SK-MEL-5 (cell line): ENCODE results near the gene TMEM98. TPM values are rescaled to one million over a fixed set of nuclear protein-coding genes. Genes with fewer than 3 reads are reported as not detected.
"Not testable (repeated sequence)": the region's sequence is repeated elsewhere in the genome, so short reads cannot be mapped to it uniquely, and the experiment has no call there.

Experiments
- DNase-seq: peaks from one replicate; pipeline ENCODE4 v3.0.0-alpha.2; 2016; ENCODE audit warnings: low read depth, low spot score
- in situ Hi-C: cut with HindIII; loops from 2 replicates; pipeline ENCODE4 v1.10.0; 2016; ENCODE audit warnings: low sequenced_read_pairs, high pct_unique_total_duplicates, low pct_unique_long_range_greater_than_20kb
- total RNA-seq: library from RNA; depleted of rRNA; stranded (reverse); fragments of >200 nt; shearing (Covaris generic); gene quantifications from 2 replicates; pipeline ENCODE4 v1.2.3, GENCODE V29; 2014

The TMEM98 gene
- total RNA-seq, 1 experiment from 2014 or later: 86.1 TPM

DNA sequence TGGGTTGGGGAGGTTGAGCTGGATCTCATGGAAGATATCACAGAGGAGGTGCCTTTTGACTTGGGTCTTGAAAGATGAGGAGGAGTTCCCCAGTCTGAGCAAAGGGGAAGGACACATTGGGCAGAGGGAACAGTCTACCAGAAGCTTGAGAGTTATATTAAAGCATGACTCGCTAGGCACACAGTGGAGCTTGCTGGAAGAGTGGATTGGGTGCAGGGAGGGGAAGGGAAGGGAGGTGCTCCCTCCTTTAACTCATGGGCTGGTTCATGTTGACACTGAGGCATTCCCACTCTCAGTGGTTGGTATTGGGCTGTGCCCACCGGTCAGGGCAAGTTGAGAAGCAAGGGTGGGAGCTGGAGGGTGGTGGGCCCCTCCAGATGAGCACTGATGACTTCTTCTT, 5.9 kb downstream of the TMEM98 start:
- in situ Hi-C loops: no loop called here
- no peak for DNase-seq

DNA sequence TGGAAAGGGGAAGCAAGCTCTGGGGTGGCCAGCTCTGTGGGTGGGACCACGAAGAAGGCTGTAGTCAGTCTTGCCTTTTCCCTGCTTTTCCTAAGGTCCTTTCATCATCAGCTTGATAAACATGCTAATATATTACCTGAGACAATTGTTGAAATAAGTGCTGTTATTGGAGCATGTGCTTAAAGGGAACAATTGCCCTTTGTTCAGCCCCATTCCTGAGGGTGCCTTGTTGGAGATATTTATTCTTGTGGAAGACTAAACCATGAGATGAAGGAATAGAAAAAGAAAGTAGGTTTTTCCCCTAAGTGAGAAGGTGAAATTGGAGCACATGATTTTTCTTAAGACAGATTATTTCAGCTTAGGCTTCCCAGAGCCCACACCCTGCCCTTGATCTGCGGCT, 7.8 kb downstream of the TMEM98 start:
- DNase-seq: no peak

DNA sequence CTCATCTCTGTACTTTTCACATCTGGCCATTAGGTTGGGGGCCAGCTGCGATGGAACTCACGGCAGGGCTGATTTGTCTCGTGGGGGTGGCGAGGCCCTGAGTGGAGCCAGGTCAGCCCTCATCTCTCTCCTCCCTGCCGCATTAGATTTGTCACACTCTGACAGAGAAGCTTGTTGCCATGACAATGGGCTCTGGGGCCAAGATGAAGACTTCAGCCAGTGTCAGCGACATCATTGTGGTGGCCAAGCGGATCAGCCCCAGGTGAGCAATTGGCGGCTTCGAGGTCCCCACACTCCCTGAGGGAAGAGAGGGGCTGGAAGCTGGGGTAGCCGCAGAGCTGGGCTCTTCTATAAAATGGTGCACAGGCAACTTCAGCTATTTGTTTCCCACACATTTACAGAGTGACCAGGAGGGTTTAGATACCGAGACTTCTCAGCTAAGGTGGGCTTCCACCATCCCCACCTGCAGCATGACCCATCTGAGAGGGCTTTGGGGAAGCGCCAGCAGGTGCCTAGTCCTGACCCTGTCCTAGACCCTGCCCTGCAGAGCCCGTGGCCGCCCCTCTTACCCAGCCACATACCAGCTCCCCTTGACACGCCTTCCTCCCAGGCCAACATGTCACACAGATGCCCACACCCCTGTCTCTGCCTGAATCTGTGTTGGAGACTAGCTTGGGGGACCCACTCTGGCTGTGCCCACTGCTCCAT, 8.4 kb downstream of the TMEM98 start:
- in situ Hi-C loops: no loop called here
- DNase-seq: no peak

More for the DNA sequence above, 7.8 kb downstream of the TMEM98 start:
- in situ Hi-C loops: no loop called here

DNA sequence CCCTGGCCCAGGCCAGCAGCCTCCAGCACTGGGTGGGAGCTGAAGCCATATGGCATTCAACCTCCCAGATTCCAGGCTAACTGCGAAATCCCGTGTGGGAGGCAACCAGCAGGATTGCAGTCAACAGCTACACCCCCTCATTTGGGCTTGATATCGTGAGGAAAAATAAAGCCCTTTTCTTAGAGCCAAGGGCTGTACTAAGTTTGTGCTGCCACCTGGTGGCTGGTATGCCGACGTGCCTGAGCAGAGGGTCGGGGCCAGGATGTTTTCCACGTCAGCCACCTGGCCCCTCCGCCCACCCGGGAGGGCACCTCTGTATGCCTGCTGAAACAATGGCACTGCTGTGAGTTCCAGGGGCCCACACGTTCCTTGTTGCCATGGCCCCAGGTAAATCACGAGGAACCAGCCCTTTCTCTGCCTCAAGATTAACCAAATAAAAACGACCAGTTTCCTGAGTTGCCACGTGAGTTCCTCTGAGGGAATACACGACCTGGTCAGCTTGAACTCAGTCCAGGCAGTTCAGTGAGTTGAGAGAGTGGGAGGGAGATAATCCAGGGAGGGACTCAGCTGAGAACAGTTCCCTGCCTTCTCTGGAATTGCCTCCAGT, 9.0 kb downstream of the TMEM98 start:
- peak; percentile 74 for DNase-seq
- in situ Hi-C loops: no loop called here

DNA sequence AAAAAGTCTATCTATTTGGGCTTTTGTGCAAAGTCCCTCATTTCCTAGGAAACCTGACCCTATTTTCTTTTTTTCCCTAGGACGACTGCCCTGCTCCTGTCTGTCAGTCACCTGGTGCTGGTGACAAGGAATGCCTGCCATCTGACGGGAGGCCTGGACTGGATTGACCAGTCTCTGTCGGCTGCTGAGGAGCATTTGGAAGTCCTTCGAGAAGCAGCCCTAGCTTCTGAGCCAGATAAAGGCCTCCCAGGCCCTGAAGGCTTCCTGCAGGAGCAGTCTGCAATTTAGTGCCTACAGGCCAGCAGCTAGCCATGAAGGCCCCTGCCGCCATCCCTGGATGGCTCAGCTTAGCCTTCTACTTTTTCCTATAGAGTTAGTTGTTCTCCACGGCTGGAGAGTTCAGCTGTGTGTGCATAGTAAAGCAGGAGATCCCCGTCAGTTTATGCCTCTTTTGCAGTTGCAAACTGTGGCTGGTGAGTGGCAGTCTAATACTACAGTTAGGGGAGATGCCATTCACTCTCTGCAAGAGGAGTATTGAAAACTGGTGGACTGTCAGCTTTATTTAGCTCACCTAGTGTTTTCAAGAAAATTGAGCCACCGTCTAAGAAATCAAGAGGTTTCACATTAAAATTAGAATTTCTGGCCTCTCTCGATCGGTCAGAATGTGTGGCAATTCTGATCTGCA, 12.9 kb downstream of the TMEM98 start:
- no peak for DNase-seq
- in situ Hi-C loops: no loop called here

DNA sequence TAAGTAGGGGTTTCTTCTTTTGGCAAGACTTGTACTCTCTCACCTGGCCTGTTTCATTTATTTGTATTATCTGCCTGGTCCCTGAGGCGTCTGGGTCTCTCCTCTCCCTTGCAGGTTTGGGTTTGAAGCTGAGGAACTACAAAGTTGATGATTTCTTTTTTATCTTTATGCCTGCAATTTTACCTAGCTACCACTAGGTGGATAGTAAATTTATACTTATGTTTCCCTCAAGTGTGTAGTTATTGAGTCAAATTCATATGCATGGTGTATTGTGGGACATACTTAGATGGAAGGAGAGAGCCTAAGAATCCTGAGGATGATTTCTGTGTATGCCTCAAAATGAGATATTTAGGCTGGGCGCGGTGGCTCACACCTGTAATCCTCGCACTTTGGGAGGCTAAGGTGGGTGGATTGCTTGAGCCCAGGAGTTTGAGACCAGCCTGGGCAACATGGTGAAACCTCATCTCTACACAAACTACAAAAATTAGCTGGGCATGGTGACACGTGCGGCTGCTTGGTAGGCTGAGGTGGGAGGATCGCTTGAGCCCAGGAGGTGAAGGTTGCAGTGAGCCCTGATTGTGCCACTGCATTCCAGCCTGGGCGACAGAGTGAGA, 13.6 kb downstream of the TMEM98 start:
- no peak for DNase-seq
- in situ Hi-C loops: no loop called here

DNA sequence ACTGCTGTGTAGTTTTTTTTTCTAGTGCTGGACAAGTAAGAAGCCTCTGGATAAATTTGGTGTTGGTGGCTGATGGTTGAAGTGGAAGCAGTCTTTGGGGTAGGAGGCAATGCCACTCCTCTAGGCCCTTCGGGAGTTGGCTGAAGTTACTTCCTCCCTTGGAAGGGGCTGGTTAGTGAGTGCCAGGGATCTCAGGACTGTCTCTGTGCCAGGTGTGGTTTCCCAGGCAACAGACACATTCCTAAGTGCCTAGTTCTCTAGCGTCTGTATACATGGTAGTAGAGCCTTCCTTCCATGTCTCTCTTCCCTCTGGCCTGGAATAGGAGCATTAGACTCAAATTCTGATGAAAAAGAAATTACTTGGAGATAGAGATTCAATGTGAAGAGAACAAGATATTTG, 15.3 kb downstream of the TMEM98 start:
- DNase-seq: no peak
- in situ Hi-C loops: no loop called here

DNA sequence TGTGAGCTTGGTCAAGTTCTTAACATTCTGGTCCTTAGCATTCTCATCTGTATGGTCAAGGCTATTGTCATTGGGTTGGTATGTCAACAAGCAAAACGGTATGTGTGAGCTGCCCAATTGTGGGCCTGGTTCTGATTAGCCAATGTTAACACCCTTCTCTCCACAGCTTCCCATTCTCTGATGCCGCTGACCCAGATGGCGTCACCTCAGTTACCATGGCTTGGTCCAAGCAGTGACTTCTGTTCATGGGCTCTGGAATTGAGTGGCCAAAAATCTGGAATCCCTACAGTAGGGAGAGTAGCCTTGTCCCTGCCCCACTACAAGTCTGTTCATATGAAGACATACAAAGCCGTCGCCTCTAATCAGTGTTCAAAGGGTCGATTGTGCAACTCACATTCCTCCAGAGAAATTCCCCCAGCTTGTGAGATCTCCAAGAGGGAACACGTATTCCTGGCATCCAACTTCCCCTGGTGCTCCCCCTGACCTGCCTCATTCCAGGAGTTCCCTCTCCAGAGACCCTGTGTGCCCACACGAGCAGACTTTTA, 15.8 kb downstream of the TMEM98 start:
- DNase-seq: no peak
- in situ Hi-C loops: no loop called here

DNA sequence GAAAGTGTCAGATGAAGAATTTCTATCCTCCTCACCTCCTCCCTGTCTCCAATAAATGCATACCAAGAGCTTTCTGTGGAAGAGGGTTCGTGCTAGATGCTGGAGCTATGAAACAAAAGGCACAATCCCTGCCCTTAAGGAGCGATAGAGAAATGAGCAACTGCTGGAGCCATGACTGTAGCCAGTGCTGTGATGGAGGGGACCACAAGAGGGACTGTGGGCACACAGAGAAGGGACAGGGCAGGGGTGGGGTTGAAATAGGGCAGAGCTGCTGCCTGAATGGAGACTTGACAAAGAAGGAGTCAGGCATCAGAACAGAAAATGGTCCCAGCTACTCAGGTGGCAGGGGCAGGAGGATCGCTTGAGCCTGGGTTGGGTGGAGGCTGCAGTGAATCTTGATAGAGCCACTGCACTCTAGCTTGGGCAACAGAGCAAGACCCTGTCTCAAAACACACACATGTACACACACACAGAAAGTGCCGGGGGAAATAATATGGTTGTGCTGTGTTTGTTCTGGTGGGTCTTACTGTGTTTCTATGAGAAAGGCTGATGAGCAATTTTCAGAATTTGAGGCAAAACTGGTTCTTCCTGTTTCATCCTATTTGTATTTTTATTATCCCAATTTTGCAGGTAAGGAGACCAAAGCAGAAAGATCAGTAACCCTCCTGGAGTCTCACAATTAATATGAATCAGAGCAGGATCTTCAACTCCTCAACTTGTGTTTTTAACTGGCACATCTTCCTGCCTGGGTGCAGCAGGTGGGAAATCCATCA, 16.5 kb downstream of the TMEM98 start:
- DNase-seq: no peak
- in situ Hi-C loops: no loop called here

DNA sequence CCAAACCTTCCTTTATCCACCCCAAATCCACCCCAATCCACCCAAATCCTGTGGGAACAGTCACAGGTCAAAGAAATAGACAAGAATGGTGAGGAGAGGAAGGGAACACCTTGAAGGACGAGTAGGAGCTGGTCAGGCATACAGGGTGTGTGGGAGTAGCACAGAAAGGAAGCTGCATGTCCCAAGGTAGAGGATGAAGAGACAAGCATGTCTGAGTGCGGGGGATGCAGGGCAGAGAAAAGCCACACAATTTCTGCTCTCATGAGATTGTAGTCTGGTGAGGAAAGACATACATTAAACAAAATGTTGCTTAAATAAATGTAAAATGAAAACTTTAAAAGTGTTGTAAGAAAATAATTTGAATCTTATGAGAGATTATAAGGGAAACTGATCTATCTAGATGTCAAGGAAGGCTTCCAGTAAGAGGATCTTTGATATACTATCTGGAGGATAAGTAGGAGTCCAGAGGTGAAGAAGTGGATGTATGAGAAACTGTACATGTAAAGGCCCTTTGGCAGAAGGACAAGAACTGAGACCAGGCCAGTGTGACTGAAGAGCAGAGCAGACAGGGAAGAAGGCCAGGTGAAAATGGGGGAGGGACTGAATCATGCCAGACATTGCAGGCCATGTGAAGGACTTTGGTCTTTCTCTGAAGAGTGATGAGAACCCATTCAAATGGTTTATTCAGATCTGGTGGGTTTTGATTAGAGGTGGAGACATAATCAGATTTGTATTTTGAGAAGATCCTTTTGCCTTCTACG, 18.6 kb downstream of the TMEM98 start:
- in situ Hi-C loops: no loop called here
- DNase-seq: no peak

DNA sequence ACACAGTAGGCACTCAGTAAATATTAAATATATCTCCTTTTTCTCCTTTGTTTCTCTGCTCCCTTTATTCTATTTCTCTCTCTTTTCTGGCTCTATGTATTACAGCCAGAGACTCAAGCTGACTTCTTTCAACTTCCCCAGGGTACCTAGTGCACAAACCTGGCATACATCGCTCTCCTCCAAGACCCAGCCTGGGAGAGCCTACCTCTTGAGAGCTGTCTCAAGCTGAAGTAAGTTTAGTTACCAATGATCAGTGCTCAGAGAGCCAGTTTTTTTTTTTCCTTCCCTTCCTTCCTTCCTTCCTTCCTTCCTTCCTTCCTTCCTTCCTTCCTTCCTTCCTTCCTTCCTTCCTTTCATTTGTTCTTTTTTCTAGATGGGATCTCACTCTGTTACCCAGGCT, 19.8 kb downstream of the TMEM98 start:
- no peak for DNase-seq
- in situ Hi-C loops: no loop called here

DNA sequence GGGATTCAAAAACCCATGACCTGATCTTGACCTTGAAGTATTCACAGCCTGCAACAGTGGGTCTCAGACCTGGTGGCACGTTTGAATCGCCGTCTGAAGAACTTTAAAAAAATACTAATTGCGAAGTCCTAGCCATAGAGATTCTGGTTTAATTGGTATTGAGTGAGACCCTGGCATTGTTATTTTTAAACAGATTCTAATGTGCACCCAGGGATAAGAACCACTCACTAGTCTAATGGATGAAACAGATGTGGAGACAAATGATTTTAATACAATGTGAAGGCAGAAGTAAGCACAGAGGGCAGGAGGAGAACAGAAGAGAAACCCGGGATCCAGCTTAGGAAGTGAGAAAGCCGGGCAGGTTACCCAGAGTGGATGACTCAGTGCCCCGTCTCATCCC, 21.2 kb downstream of the TMEM98 start:
- DNase-seq: no peak
- in situ Hi-C loops: no loop called here

DNA sequence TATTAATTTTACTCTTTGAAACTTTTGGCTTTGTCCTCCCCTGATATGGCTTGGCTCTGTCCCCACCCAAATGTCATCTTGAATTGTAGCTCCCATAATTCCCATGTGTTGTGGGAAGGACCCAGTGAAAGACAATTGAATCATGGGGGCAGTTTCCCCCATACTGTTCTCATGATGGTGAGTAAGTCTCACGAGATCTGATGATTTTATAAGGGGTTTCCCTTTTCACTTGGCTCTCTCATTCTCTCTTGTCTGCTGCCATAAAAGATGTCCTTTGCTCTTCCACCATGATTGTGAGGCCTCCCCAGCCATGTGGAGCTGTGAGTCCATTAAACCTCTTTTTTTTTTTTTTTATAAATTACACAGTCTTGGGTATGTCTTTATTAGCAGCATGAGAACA, 24.5 kb downstream of the TMEM98 start:
- peak; percentile 20 for DNase-seq
- in situ Hi-C loops: not testable (repeated sequence)

DNA sequence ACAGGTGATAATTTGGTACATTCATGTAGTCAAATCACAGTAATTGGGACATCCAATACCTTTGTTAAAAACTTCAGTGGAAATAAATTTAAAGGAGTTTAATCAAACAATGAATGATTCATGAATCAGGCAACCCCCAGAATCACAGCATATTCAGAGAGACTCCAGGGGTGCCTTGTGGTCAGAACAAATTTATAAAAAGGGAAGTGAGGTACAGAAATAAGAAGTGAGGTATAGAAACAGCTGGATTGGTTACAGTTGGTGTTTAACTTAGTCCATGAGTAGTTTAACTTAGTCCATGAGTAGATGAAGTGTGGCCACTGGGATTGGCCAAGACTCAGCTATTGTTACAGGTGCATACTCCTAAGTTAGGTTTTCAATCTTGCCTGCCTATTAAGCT, 25.1 kb downstream of the TMEM98 start:
- in situ Hi-C loops: no loop called here
- DNase-seq: no peak

DNA sequence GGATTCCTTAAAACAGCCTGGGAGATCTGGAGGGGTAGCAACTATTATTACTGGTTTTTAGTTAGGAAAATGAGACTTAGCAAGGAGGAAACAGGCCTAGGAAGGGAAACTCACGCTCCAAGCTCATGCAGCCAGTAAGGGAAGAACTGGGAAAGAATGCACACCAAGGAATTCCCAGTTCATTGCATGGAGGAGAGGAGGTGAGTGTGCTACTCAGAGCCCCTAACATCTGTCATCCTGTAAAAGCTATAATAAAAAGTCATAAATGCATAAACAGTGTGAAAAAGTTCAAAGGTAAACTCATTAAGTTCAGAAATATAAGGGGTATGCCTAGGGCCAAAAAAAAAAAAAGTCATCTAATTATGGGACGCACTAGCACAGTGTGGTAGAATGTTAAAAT, 25.9 kb downstream of the TMEM98 start:
- no peak for DNase-seq
- in situ Hi-C loops: no loop called here

DNA sequence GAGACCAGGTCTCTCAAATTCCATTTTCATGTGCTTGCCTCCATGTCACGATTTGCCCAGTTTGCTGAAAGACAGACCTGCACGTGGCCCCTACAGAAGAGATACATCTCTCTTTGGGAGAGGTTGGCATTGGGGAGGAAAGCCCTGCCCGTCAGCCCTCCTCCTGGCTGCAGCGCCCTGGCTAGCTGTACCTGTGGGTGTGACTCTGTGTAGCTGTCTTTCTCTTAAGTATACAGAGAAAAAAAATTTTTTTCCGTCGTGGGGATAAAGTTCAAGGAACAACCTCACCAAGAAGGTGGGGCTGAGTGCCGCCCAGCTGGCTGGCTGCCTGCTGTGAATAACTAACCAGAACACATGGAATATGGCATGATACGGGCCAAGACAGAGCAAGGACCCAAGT, 26.5 kb downstream of the TMEM98 start:
- in situ Hi-C loops: no loop called here

DNA sequence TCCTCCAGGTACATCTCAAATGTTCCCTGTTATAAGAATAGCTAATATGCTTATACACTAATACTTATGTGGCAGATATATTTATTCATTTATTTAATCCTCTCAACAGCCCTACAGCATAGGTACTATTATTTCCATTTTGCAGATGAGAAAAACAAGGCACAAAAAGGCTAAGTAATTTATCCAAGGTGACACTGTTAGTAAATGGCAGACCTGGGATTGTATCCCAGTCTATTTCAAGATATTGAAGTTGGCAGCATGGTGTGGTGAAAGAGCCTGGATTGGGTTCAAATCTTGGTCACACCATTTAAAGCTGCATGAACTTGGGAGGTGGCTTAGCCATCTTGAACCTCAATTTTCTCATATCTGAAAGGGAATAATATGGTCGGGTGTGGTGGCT, 27.2 kb downstream of the TMEM98 start:
- DNase-seq: no peak
- in situ Hi-C loops: no loop called here

More for the DNA sequence above, 26.5 kb downstream of the TMEM98 start:
- no peak for DNase-seq
